Testis (tissue), 3 donors: Measurements from ENCODE around the gene ITGB2. TPM values are rescaled to one million over a fixed set of nuclear protein-coding genes. Genes with fewer than 3 reads are reported as not detected.

ENCODE experiments used
- DNase-seq: peaks from one replicate; pipeline ENCODE4 v3.0.0-alpha.2; 2019
- H3K27ac ChIP-seq, 2 donors: fragments of 200-600 bp; sonication (generic); one replicate each; pipeline ENCODE4 v1.5.1; 2019
- H3K27me3 ChIP-seq: fragments of 200-600 bp; sonication (generic); one replicate; pipeline ENCODE4 v1.5.1; 2019
- H3K36me3 ChIP-seq: fragments of 200-600 bp; sonication (generic); one replicate; pipeline ENCODE4 v1.5.1; 2017; ENCODE audit warnings: low read depth; ENCODE audit errors: missing control alignments
- H3K4me1 ChIP-seq: fragments of 200-600 bp; sonication (generic); one replicate; pipeline ENCODE4 v1.5.1; 2019
- H3K4me3 ChIP-seq, 2 donors: fragments of 200-600 bp; sonication (generic); one replicate each; pipeline ENCODE4 v1.5.1; 2017 to 2019
- H3K9me3 ChIP-seq: fragments of 200-600 bp; sonication (generic); one replicate; pipeline ENCODE4 v1.5.1; 2017
- POLR2A ChIP-seq: fragments of 450-650 bp; IDR thresholded peaks from one replicate; pipeline ENCODE4 v1.6.1; 2017; ENCODE audit warnings: antibody characterized with exemption, mild to moderate bottlenecking, moderate library complexity
- WGBS, 2 donors: methylation state at CpG; one replicate each; pipeline ENCODE4 v1.1.5; 2018; 5-methylcytosine and 5-hydroxymethylcytosine counted together
- intact Hi-C: fragments of 100-400 bp; cut with DNase I; formaldehyde crosslinking; loops from one replicate; pipeline ENCODE4 v1.15.1; 2023; ENCODE audit warnings: low total_unique reads
- polyA plus RNA-seq: library from polyadenylated mRNA; stranded (reverse); fragments of 350-450 nt; fragmentation: Illumina TruSeq; extraction: RNeasy Lipid Tissue Mini Kit (QIAGEN cat#74804); gene quantifications from one replicate; pipeline ENCODE4 v1.2.3, GENCODE V29; 2014; ENCODE audit warnings: low read depth, low replicate concordance; ENCODE audit not compliant: insufficient read depth
- total RNA-seq, 2 donors: library from RNA; depleted of rRNA; stranded (reverse); fragments of >200 nt; gene quantifications; one replicate each; pipeline ENCODE4 v1.2.3, GENCODE V29; 2016
- TF ChIP-seq, protein P1 (sequence below), 3 experiments: fragments of 450-650 bp in 2 of 3; fragments of 200-600 bp in 1 of 3; sonication (generic) in 1 of 3; IDR thresholded peaks; one replicate each; pipeline ENCODE4 v1.5.1; 2016 to 2019; ENCODE audit warnings: antibody characterized with exemption in 3 of 3, mild to moderate bottlenecking in 2 of 3, moderate library complexity in 1 of 3

ITGB2 gene
- total and polyA plus RNA-seq, 3 donors from 2014 or later = 5.6 to 29.5 (median 27.4) TPM

DNA sequence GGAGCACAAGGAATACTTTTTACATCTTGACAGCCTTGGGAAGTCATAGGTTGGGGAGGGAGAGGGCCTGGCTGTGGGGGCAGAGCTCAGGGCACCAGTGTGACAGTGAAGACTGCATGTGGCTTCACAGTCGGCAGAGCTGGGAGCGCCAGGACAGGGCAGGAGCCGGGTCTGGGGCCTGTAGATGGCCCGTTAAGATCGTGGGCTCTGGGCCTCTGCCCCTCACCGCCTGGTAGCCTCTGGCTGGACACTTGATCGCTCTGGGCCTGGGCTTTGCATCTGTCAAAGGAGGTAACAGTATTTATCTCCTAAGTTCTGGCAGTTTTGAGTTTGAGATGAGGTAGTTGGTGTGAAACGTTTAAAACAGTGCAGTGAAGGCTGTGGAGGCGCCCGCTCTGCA lies 23.9 kb upstream of the ITGB2 start:
- H3K9me3 ChIP-seq = no peaks in the 10 kb centered on the region
- H3K4me1 ChIP-seq = peaks cover 11% of the 10 kb centered on the region
- DNase-seq = no peak
- no peaks in the 10 kb centered on the region for H3K27me3 ChIP-seq
- intact Hi-C loops = no loop called here
- TF ChIP-seq, protein P1, sequence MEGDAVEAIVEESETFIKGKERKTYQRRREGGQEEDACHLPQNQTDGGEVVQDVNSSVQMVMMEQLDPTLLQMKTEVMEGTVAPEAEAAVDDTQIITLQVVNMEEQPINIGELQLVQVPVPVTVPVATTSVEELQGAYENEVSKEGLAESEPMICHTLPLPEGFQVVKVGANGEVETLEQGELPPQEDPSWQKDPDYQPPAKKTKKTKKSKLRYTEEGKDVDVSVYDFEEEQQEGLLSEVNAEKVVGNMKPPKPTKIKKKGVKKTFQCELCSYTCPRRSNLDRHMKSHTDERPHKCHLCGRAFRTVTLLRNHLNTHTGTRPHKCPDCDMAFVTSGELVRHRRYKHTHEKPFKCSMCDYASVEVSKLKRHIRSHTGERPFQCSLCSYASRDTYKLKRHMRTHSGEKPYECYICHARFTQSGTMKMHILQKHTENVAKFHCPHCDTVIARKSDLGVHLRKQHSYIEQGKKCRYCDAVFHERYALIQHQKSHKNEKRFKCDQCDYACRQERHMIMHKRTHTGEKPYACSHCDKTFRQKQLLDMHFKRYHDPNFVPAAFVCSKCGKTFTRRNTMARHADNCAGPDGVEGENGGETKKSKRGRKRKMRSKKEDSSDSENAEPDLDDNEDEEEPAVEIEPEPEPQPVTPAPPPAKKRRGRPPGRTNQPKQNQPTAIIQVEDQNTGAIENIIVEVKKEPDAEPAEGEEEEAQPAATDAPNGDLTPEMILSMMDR (IDR thresholded peaks at IDR 0.05) = no peak
- TF ChIP-seq POLR2A = no peak
- H3K4me3 ChIP-seq = no peak overlapping the region
- no peak overlapping the region for H3K27ac ChIP-seq
- WGBS, 2 donors = 89 to 91% methylated on average over 9 to 10 of the region's 10 CpGs
- H3K36me3 ChIP-seq = no peaks in the 10 kb centered on the region

DNA sequence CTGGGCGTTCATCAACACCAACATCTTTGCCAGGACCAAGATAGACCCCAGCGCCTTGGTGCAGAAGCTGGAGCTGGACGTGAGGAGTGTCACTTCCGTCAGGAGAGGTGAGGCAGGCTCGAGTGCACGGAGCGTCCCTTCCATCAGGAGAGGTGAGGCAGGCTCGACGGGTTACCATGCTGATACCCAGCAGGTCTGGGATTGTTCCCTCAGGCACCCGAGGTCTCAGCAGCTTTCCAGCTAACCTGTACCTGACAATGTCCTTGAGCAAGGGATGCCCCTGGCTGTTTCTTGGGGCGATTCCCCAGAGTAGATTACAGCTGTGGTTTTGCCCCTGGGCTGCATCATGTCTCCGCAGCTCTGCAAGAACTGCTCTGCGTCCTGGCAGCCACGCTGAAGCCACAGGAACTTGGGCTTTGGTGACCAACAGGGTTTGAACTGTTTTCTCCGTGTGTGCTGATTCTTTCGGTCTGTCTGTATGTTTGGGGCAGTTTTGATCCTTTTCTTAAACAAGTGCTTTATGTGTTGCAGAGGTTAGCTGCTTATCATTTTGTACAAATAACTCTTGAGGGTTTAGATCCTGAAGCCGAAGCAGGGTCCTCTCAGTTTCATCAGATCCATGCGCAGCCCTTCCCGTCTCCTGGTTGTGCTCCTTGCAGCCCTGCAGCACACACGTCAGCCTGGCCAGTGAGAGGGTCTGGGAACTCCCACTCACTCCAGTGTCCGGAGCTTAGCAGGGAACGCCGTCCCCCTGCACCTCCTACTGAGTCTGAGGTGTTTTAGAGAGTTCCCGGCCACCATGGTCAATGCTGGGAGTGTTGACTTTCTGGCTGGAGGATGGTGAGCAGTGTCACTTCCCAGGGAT lies 23.2 kb upstream of the ITGB2 start:
- no peak for TF ChIP-seq POLR2A
- TF ChIP-seq, protein P1 (IDR thresholded peaks at IDR 0.05) = no peak
- Histone ChIP-seq H3K36me3 (no peaks in the 10 kb centered on the region), H3K27me3 (no peaks in the 10 kb centered on the region), H3K4me3 (no peak overlapping the region), H3K27ac (no peak overlapping the region), H3K9me3 (no peaks in the 10 kb centered on the region), H3K4me1 (peaks cover 11% of the 10 kb centered on the region)
- intact Hi-C loops = no loop called here
- 89 to 95% methylated on average over 16 to 24 of the region's 24 CpGs for WGBS, 2 donors
- no peak for DNase-seq

DNA sequence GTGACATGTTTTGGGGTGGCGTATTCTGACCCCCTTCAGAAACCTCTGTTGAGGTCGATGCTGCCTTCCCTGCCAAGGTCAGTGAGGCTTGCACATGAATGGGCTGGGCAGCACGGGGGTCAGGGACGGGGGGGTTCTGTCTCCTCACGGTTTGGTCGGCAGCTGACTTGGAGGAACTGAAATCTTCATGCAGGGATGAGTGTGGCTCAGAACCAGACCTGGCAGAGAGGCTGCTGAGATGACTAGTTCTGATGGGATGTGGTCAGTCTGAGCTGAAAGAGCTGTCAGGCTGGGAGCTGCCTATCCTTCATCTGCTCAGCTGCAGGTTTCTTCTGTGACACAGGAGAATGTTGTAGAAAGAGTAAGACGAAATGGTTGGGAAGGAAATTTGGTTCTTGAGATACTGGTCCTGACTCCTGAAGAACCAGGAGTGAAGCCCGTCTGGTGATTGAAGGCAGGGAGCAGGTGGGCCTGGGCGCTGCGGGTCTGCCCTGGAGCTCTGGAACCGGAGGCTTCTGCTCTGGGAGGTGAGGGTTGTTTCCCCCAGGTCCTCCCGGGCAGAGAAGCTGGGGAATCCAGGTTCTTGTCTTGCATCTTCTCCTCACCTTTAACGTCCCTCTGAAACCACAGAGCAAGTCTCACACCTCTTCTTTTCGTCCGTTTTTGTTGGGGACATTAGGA lies 22.4 kb upstream of the ITGB2 start:
- no peaks in the 10 kb centered on the region for H3K27me3 ChIP-seq
- H3K9me3 ChIP-seq = no peaks in the 10 kb centered on the region
- TF ChIP-seq POLR2A = no peak
- TF ChIP-seq, protein P1 (IDR thresholded peaks at IDR 0.05) = no peak
- H3K36me3 ChIP-seq = no peaks in the 10 kb centered on the region
- intact Hi-C loops = no loop called here
- peaks cover 11% of the 10 kb centered on the region for H3K4me1 ChIP-seq
- no peak for DNase-seq
- no peak overlapping the region for H3K27ac ChIP-seq
- WGBS, 2 donors = 85 to 86% methylated on average over 14 to 15 of the region's 15 CpGs
- H3K4me3 ChIP-seq = no peak overlapping the region

DNA sequence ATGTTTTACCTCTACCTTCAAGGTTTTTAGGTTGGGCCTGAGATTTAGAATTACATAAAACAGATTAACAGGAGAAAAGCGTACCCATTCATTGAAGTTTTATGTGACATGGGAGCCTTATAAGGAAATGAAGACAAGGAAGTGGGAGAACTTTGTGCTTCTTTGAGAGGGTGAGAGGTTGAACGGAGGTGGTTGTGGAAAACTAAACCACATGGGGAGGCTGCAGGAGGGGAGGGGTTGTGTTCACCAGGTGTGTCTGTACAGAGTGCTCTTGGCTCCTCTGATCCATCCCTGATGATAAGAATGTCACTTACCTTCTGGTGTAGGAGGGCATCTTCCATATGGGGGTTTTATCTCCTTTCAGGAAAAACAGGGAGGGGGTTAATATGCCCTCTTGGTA lies 21.9 kb upstream of the ITGB2 start:
- DNase-seq = no peak
- intact Hi-C loops = no loop called here
- Histone ChIP-seq H3K27me3 (no peaks in the 10 kb centered on the region), H3K4me1 (peaks cover 11% of the 10 kb centered on the region), H3K9me3 (no peaks in the 10 kb centered on the region), H3K4me3 (no peak overlapping the region), H3K36me3 (no peaks in the 10 kb centered on the region), H3K27ac (no peak overlapping the region)
- WGBS, 2 donors = 91 to 97% methylated on average over 2 of the region's 2 CpGs
- TF ChIP-seq, protein P1 (IDR thresholded peaks at IDR 0.05) = no peak
- TF ChIP-seq POLR2A = no peak
